HepG2 (cell line): Measurements from ENCODE around the gene CNNM4. TPM values are rescaled to one million over a fixed set of nuclear protein-coding genes. Genes with fewer than 3 reads are reported as not detected.

Experiments
- CEBPB ChIP-seq: IDR thresholded peaks from 2 replicates; pipeline ENCODE4 v1.6.1; 2011; ENCODE audit warnings: low read depth, low read length, improper control_type of control experiment, borderline replicate concordance
- ELF1 ChIP-seq: sonication (generic); formaldehyde crosslinking; IDR thresholded peaks from 2 replicates; pipeline ENCODE4 v1.4.0; 2020; ENCODE audit warnings: missing genetic modification reagents
- FLYWCH1 ChIP-seq: sonication (generic); formaldehyde crosslinking; IDR thresholded peaks from 2 replicates; pipeline ENCODE4 v1.8.1; 2023; ENCODE audit warnings: mild to moderate bottlenecking, missing genetic modification reagents
- KIAA2018 ChIP-seq: sonication (generic); formaldehyde crosslinking; IDR thresholded peaks from 2 replicates; pipeline ENCODE4 v1.5.0; 2020; ENCODE audit warnings: mild to moderate bottlenecking, missing genetic modification reagents, borderline replicate concordance
- MXD4 ChIP-seq: IDR thresholded peaks from 2 replicates; pipeline ENCODE4 v1.6.1; 2016; ENCODE audit warnings: mild to moderate bottlenecking, missing biosample characterization, missing genetic modification reagents
- NCOA2 ChIP-seq: sonication (generic); formaldehyde crosslinking; IDR thresholded peaks from 2 replicates; pipeline ENCODE4 v1.8.0; 2022; ENCODE audit warnings: inconsistent platforms
- NFYB ChIP-seq: sonication (generic); formaldehyde crosslinking; IDR thresholded peaks from 2 replicates; pipeline ENCODE4 v1.4.0; 2020; ENCODE audit warnings: missing genetic modification reagents
- RAD21 ChIP-seq: fragments of 450-650 bp; formaldehyde crosslinking; IDR thresholded peaks from 2 replicates; pipeline ENCODE4 v1.5.0; 2020; ENCODE audit warnings: mild to moderate bottlenecking
- RELA ChIP-seq: sonication (generic); formaldehyde crosslinking; IDR thresholded peaks from 2 replicates; pipeline ENCODE4 v1.4.0; 2020; ENCODE audit warnings: missing genetic modification reagents
- ZBTB3 ChIP-seq: sonication (generic); formaldehyde crosslinking; IDR thresholded peaks from 2 replicates; pipeline ENCODE4 v1.4.0; 2020; ENCODE audit warnings: low read depth, mild to moderate bottlenecking, moderate library complexity, missing genetic modification reagents, borderline replicate concordance
- ZBTB42 ChIP-seq: sonication (generic); formaldehyde crosslinking; IDR thresholded peaks from 2 replicates; pipeline ENCODE4 v1.5.0; 2020; ENCODE audit warnings: mild to moderate bottlenecking, missing genetic modification reagents
- ZNF253 ChIP-seq: sonication (generic); formaldehyde crosslinking; IDR thresholded peaks from 2 replicates; pipeline ENCODE4 v1.8.0; 2022; ENCODE audit warnings: mild to moderate bottlenecking, missing genetic modification reagents, borderline replicate concordance
- ZNF512B ChIP-seq: sonication (generic); formaldehyde crosslinking; IDR thresholded peaks from 2 replicates; pipeline ENCODE4 v1.5.1; 2020; ENCODE audit warnings: missing genetic modification reagents, mild to moderate bottlenecking, borderline replicate concordance
- ZNF547 ChIP-seq: sonication (generic); formaldehyde crosslinking; IDR thresholded peaks from 2 replicates; pipeline ENCODE4 v1.5.1; 2020; ENCODE audit warnings: mild to moderate bottlenecking, missing genetic modification reagents
- ZNF569 ChIP-seq: sonication (generic); formaldehyde crosslinking; IDR thresholded peaks from 2 replicates; pipeline ENCODE4 v1.5.0; 2020; ENCODE audit warnings: mild to moderate bottlenecking, missing genetic modification reagents, moderate library complexity, borderline replicate concordance
- ZNF570 ChIP-seq: sonication (generic); formaldehyde crosslinking; IDR thresholded peaks from 2 replicates; pipeline ENCODE4 v1.4.0; 2020; ENCODE audit warnings: mild to moderate bottlenecking, missing genetic modification reagents, borderline replicate concordance
- ZSCAN5A ChIP-seq: sonication (generic); formaldehyde crosslinking; IDR thresholded peaks from 2 replicates; pipeline ENCODE4 v1.8.0; 2022; ENCODE audit warnings: mild to moderate bottlenecking, missing genetic modification reagents, borderline replicate concordance
- polyA plus RNA-seq, 8 experiments: library from polyadenylated mRNA; depleted of rRNA in 3 of 8; stranded (reverse) in 7 of 8; unstranded in 1 of 8; fragments of >200 nt; fragmentation: Illumina TruSeq in 4 of 8; extraction: Trizol in 4 of 8; gene quantifications; 2 replicates each; pipeline versions ENCODE4 v1.2.1 to v1.2.3, GENCODE V29; 2011 to 2016; ENCODE audit warnings: low read depth in 4 of 8, missing spikeins in 1 of 8, mixed read lengths in 1 of 8; ENCODE audit not compliant: insufficient read depth in 1 of 8
- total RNA-seq, 5 experiments: library from RNA; depleted of rRNA; stranded (reverse); fragments of >200 nt; fragmentation: Illumina TruSeq; extraction: Trizol; gene quantifications; 2 replicates each; pipeline ENCODE4 v1.2.3, GENCODE V29; 2016; ENCODE audit warnings: low read depth in 1 of 5

The CNNM4 gene
- total and polyA plus RNA-seq, 2 of the 13 experiments (the other 11 are each of a cell fraction or from before 2014, with no cell fraction given): 5.9 to 8.4 TPM

GRCh38 chr2:96857667-96858372 lies 97.1 kb downstream of the CNNM4 start, which contains the start of gene ANKRD39 (continued):
- peak; percentile 96 for TF ChIP-seq NFYB (CRISPR knock-in tag)
- peak; percentile 33; the same call in 1 of the 2 replicates for TF ChIP-seq NCOA2
- peak; percentile 100 for TF ChIP-seq RAD21 (CRISPR knock-in tag)
- no peak for TF ChIP-seq KIAA2018 (CRISPR knock-in tag)
- TF ChIP-seq ZBTB3: peak; percentile 75
- peak; percentile 91 for TF ChIP-seq RELA (CRISPR knock-in tag)
- TF ChIP-seq MXD4 (CRISPR knock-in tag): peak; percentile 39
- peak; percentile 91; the same call in 1 of the 2 replicates for TF ChIP-seq ZNF570
- no peak; the same call in 1 of the 2 replicates for TF ChIP-seq ZNF253
- no peak; the same call in 1 of the 2 replicates for TF ChIP-seq ZNF569 (CRISPR knock-in tag)
- TF ChIP-seq ELF1 (CRISPR knock-in tag): no peak
- TF ChIP-seq CEBPB: no peak
- no peak; the same call in 1 of the 2 replicates for TF ChIP-seq ZBTB42 (CRISPR knock-in tag)
- peak; percentile 83; the same call in 1 of the 2 replicates for TF ChIP-seq ZNF512B (CRISPR knock-in tag)
- TF ChIP-seq ZSCAN5A (CRISPR knock-in tag): 0 out of 2 replicates have a peak, but pooled peaks have one; percentile 47
- no peak for TF ChIP-seq FLYWCH1 (CRISPR knock-in tag)
- peak; percentile 91 for TF ChIP-seq ZNF547
